MM.1S (cell line): Measurements from ENCODE around the gene NOXA1.

ENCODE experiments used
- DNase-seq: peaks from one replicate; pipeline ENCODE4 v3.0.0-alpha.2; 2015
- H2AFZ ChIP-seq: fragments of 300-600 bp; sonication (generic); 2 replicates; pipeline ENCODE4 v1.6.0; 2016; ENCODE audit warnings: antibody characterized with exemption, low read length
- H3F3A ChIP-seq: fragments of 300-600 bp; sonication (generic); 2 replicates; pipeline ENCODE4 v1.6.1; 2016; ENCODE audit warnings: mild to moderate bottlenecking, antibody characterized with exemption, low read length, moderate library complexity, mixed read lengths; ENCODE audit not compliant: insufficient read depth
- H3K27ac ChIP-seq: fragments of 300-600 bp; sonication (generic); 2 replicates; pipeline ENCODE4 v1.5.1; 2016; ENCODE audit warnings: mild to moderate bottlenecking, low read length
- H3K27me3 ChIP-seq: fragments of 300-600 bp; sonication (generic); replicated peaks from 2 replicates; pipeline ENCODE4 v1.6.0; 2016; ENCODE audit warnings: low read length; ENCODE audit not compliant: insufficient read depth
- H3K36me3 ChIP-seq: fragments of 300-600 bp; sonication (generic); replicated peaks from 2 replicates; pipeline ENCODE4 v1.6.1; 2016; ENCODE audit warnings: mild to moderate bottlenecking, low read length, mixed read lengths; ENCODE audit not compliant: insufficient read depth
- H3K4me1 ChIP-seq: fragments of 300-600 bp; sonication (generic); 2 replicates; pipeline ENCODE4 v1.6.1; 2016; ENCODE audit warnings: low read length, mixed read lengths
- H3K4me2 ChIP-seq: fragments of 300-600 bp; sonication (generic); 2 replicates; pipeline ENCODE4 v1.6.0; 2016; ENCODE audit warnings: low read depth, low read length
- H3K4me3 ChIP-seq: fragments of 300-600 bp; sonication (generic); 2 replicates; pipeline ENCODE4 v1.5.1; 2016; ENCODE audit warnings: low read length, mixed read lengths
- H3K79me2 ChIP-seq: fragments of 300-600 bp; sonication (generic); 2 replicates; pipeline ENCODE4 v1.6.1; 2016; ENCODE audit warnings: mixed run types, low read length, mixed read lengths
- H3K9ac ChIP-seq: fragments of 300-600 bp; sonication (generic); 2 replicates; pipeline ENCODE4 v1.6.1; 2016; ENCODE audit warnings: low read length, mixed read lengths
- H3K9me2 ChIP-seq: fragments of 300-600 bp; sonication (generic); replicated peaks from 2 replicates; pipeline ENCODE4 v1.6.1; 2016; ENCODE audit warnings: mild to moderate bottlenecking, low read length, mixed read lengths; ENCODE audit not compliant: insufficient read depth
- H3K9me3 ChIP-seq: fragments of 300-600 bp; sonication (generic); replicated peaks from 2 replicates; pipeline ENCODE4 v1.6.1; 2016; ENCODE audit warnings: mild to moderate bottlenecking, low read length, mixed read lengths; ENCODE audit not compliant: insufficient read depth
- H4K20me1 ChIP-seq: fragments of 300-600 bp; sonication (generic); 2 replicates; pipeline ENCODE4 v1.6.1; 2016; ENCODE audit warnings: mild to moderate bottlenecking, low read length, moderate library complexity, mixed read lengths; ENCODE audit not compliant: insufficient read depth
- EZH2 ChIP-seq: fragments of 300-600 bp; sonication (generic); optimal IDR thresholded peaks from 2 replicates; pipeline ENCODE3; 2017; ENCODE audit warnings: low read depth, mild to moderate bottlenecking, antibody characterized with exemption, low read length, mixed read lengths
- EZH2phosphoT487 ChIP-seq: fragments of 300-600 bp; sonication (generic); IDR thresholded peaks from 2 replicates; pipeline ENCODE4 v1.6.1; 2018; ENCODE audit warnings: antibody characterized with exemption, low read length
- TF ChIP-seq, protein P1 (sequence below): fragments of 300-600 bp; sonication (generic); IDR thresholded peaks from 2 replicates; pipeline ENCODE4 v1.5.1; 2016; ENCODE audit warnings: antibody characterized with exemption, low read length, mixed read lengths

Gene NOXA1

DNA sequence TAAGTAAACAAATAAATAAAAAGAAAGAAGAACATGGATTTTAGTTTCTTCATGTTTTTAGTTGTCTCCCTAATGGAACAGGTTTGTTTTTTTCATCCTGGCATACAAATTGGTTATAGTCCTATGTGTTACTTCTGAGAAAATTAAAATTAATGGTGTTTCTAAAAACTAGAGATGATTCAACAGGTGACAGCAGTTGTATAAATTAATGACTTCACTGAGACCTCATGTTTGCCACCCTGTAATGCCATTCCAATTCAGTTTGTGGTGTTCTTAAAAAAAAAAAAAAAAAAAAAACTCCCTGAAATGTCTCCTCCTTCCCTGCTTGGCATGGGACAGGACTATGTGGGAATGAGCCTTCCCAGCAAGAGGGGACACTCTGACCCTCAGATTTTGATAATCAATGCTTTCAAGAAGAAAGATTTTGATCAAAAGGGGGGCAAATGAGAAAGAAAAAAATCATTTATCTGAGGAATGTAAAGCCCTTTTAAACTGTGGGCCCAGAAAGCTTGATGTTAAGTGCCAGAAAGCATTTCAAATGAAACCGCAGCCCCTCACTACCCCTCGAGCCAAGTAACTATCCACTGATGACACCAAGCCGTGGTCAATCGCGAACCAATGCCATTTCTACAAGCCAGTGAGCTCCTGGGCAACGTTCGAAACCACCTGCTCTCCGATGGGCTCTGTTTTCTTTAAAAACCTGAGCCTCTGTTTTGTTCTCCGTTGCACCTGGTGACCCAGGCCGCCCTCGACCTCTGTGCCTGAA lies 1.2 kb upstream of the NOXA1 start:
- no peak for DNase-seq
- Histone ChIP-seq H2AFZ (peak overlapping the region; percentile 73), H3F3A (peaks cover 5% of the 10 kb centered on the region; the same call in 1 of the 2 replicates), H3K79me2 (peaks cover 21% of the 10 kb centered on the region), H3K27me3 (peaks cover 31% of the 10 kb centered on the region), H3K9me3 (no peaks in the 10 kb centered on the region), H3K4me2 (peak overlapping the region; percentile 92), H3K27ac (peak overlapping the region; percentile 25; the same call in 1 of the 2 replicates), H3K9ac (peak overlapping the region; percentile 65), H3K4me1 (no peaks in the 10 kb centered on the region), H3K9me2 (no peaks in the 10 kb centered on the region), H3K4me3 (peak overlapping the region; percentile 76), H3K36me3 (no peaks in the 10 kb centered on the region), H4K20me1 (no peaks in the 10 kb centered on the region)
- TF ChIP-seq EZH2phosphoT487 (no peak), EZH2 (no peak)
- TF ChIP-seq, protein P1, sequence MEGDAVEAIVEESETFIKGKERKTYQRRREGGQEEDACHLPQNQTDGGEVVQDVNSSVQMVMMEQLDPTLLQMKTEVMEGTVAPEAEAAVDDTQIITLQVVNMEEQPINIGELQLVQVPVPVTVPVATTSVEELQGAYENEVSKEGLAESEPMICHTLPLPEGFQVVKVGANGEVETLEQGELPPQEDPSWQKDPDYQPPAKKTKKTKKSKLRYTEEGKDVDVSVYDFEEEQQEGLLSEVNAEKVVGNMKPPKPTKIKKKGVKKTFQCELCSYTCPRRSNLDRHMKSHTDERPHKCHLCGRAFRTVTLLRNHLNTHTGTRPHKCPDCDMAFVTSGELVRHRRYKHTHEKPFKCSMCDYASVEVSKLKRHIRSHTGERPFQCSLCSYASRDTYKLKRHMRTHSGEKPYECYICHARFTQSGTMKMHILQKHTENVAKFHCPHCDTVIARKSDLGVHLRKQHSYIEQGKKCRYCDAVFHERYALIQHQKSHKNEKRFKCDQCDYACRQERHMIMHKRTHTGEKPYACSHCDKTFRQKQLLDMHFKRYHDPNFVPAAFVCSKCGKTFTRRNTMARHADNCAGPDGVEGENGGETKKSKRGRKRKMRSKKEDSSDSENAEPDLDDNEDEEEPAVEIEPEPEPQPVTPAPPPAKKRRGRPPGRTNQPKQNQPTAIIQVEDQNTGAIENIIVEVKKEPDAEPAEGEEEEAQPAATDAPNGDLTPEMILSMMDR, result no peak

DNA sequence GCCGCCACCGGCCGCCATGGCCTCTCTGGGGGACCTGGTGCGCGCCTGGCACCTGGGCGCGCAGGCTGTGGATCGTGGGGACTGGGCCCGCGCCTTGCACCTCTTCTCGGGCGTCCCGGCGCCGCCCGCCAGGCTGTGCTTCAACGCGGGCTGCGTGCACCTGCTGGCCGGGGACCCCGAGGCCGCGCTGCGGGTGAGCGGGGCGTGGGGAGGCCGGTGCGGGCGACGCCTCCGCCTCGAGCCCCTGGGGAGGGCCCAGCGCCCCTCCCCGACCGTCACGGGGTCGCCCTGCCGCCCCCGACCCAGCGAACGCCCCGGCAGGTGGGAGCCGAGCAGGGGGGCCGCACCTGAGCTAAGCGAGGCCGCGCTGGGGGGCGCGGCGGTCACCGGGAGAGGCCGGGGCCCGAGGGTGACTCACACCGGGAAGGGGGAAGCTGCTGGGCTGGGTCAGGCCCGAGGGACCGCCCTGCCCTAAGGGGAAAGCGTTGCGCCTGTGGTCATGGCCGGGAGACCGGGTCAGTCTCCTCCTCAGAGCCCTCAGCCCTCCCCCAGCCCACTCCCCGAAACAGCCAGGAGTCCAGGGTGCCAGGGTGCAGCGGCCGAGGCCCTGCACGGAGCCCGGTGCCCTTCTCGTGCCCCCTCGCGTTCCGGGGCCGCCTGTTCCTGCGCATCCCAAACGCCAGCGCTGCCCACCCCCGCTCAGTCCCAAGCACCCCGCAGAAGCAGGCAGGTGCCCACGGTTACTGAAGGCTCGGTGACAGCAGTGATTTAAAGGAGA lies 510 bp downstream of the NOXA1 start:
- Histone ChIP-seq H3K4me1 (no peaks in the 10 kb centered on the region), H3K9ac (no peak overlapping the region; the same call in 1 of the 2 replicates), H3K4me3 (peak overlapping the region; percentile 36; the same call in 1 of the 2 replicates), H3K27ac (no peak overlapping the region), H4K20me1 (no peaks in the 10 kb centered on the region), H3K79me2 (peaks cover 20% of the 10 kb centered on the region), H3K27me3 (peaks cover 45% of the 10 kb centered on the region), H3K9me2 (no peaks in the 10 kb centered on the region), H2AFZ (no peak overlapping the region), H3K9me3 (no peaks in the 10 kb centered on the region), H3K4me2 (peak overlapping the region; percentile 59; the same call in 1 of the 2 replicates), H3K36me3 (no peaks in the 10 kb centered on the region), H3F3A (peaks cover 5% of the 10 kb centered on the region; the same call in 1 of the 2 replicates)
- no peak for DNase-seq
- no peak for TF ChIP-seq EZH2
- TF ChIP-seq EZH2phosphoT487, result no peak
- TF ChIP-seq, protein P1, result no peak

DNA sequence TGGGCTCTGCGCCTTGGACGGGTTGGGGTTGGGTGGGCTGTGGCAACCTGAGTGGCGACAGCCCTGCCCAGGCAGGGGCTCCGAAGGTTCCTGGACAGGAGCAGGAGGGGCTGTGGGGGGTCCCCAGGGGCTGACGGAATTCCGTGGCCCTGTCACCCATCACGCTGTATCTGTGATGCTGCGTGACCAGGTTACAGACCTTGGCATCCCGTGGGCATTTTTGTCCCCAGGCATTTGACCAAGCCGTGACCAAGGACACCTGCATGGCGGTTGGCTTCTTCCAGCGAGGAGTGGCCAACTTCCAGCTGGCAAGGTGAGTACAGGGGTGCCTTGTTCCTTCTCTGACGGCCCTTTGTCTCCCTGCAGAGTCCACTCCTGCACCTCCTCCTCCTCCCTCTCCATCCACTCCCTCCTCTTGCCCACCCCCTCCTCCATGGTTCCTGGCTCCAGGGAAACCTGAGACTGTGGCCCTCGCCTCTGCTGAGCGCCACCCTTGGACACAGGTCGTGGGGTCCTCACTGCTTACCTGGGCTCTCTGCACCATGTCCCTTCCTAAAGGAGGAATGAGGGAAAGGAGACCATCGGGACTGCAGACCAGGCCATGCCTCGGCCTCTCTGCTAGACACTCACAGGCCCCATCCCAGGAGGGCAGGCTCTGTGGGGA lies 3.0 kb downstream of the NOXA1 start:
- Histone ChIP-seq H3K27ac (no peak overlapping the region), H3K9me2 (no peaks in the 10 kb centered on the region), H4K20me1 (no peaks in the 10 kb centered on the region), H3K79me2 (peaks cover 13% of the 10 kb centered on the region), H3K4me3 (no peak overlapping the region), H3K4me1 (no peaks in the 10 kb centered on the region), H3K9me3 (no peaks in the 10 kb centered on the region), H3F3A (peaks cover 5% of the 10 kb centered on the region; the same call in 1 of the 2 replicates), H3K4me2 (no peak overlapping the region), H3K36me3 (no peaks in the 10 kb centered on the region), H3K27me3 (peaks cover 68% of the 10 kb centered on the region), H3K9ac (no peak overlapping the region), H2AFZ (no peak overlapping the region)
- DNase-seq, result no peak
- no peak for TF ChIP-seq EZH2phosphoT487
- TF ChIP-seq EZH2, result no peak
